Measurements from ENCODE around the gene SFXN2.

Gene SFXN2

GRCh38 chr10:102776779-102777456 lies 62.5 kb downstream of the SFXN2 start:
- H3K27ac Mint-ChIP-seq = peak overlapping the region; percentile 99
- TF ChIP-seq CTCF (IDR thresholded peaks at IDR 0.05) = no peak
- no peaks in the 10 kb centered on the region for H3K36me3 Mint-ChIP-seq (ENCODE audit: low read depth)
- peaks cover 98% of the 10 kb centered on the region for H3K4me1 Mint-ChIP-seq
- no peaks in the 10 kb centered on the region for H3K27me3 Mint-ChIP-seq (ENCODE audit: low read depth, poor library complexity)
- no peaks in the 10 kb centered on the region for H3K9me3 Mint-ChIP-seq
- peak; percentile 57 for DNase-seq
- peak overlapping the region; percentile 81 for H3K4me3 Mint-ChIP-seq

- peak overlapping the region; percentile 91 for H3K27ac Mint-ChIP-seq
- H3K27me3 Mint-ChIP-seq (ENCODE audit: low read depth, poor library complexity) = no peaks in the 10 kb centered on the region
- DNase-seq = no peak
- no peaks in the 10 kb centered on the region for H3K36me3 Mint-ChIP-seq (ENCODE audit: low read depth)
- H3K4me1 Mint-ChIP-seq = peaks cover 99% of the 10 kb centered on the region
- peak overlapping the region; percentile 67 for H3K4me3 Mint-ChIP-seq
- TF ChIP-seq CTCF (IDR thresholded peaks at IDR 0.05) = no peak
- no peaks in the 10 kb centered on the region for H3K9me3 Mint-ChIP-seq
Observed at GRCh38 chr10:102777711-102778453, 63.4 kb downstream of the SFXN2 start.

- H3K9me3 Mint-ChIP-seq = no peaks in the 10 kb centered on the region
- peaks cover 99% of the 10 kb centered on the region for H3K4me1 Mint-ChIP-seq
- no peak for TF ChIP-seq CTCF (IDR thresholded peaks at IDR 0.05)
- H3K27me3 Mint-ChIP-seq (ENCODE audit: low read depth, poor library complexity) = no peaks in the 10 kb centered on the region
- DNase-seq = no peak
- no peaks in the 10 kb centered on the region for H3K36me3 Mint-ChIP-seq (ENCODE audit: low read depth)
- no peak overlapping the region for H3K27ac Mint-ChIP-seq
- peak overlapping the region; percentile 67 for H3K4me3 Mint-ChIP-seq
Observed at GRCh38 chr10:102778781-102779180, 64.3 kb downstream of the SFXN2 start.

- no peak for TF ChIP-seq CTCF (IDR thresholded peaks at IDR 0.05)
- peaks cover 91% of the 10 kb centered on the region for H3K4me1 Mint-ChIP-seq
- no peaks in the 10 kb centered on the region for H3K36me3 Mint-ChIP-seq (ENCODE audit: low read depth)
- H3K27me3 Mint-ChIP-seq (ENCODE audit: low read depth, poor library complexity) = no peaks in the 10 kb centered on the region
- H3K9me3 Mint-ChIP-seq = no peaks in the 10 kb centered on the region
- H3K27ac Mint-ChIP-seq = peak overlapping the region; percentile 37
- DNase-seq = no peak
- peak overlapping the region; percentile 52 for H3K4me3 Mint-ChIP-seq
Observed at GRCh38 chr10:102779680-102780526, 65.5 kb downstream of the SFXN2 start.

GRCh38 chr10:102780527-102780808 lies 66.0 kb downstream of the SFXN2 start:
- peak overlapping the region; percentile 32 for H3K27ac Mint-ChIP-seq
- no peaks in the 10 kb centered on the region for H3K9me3 Mint-ChIP-seq
- no peak for DNase-seq
- no peak overlapping the region for H3K4me3 Mint-ChIP-seq
- no peak for TF ChIP-seq CTCF (IDR thresholded peaks at IDR 0.05)
- peaks cover 3% of the 10 kb centered on the region for H3K27me3 Mint-ChIP-seq (ENCODE audit: low read depth, poor library complexity)
- peaks cover 87% of the 10 kb centered on the region for H3K4me1 Mint-ChIP-seq
- no peaks in the 10 kb centered on the region for H3K36me3 Mint-ChIP-seq (ENCODE audit: low read depth)
